Astrocyte of the cerebellum (primary cell): ENCODE measurements around the gene RBMS1.

Experiments
- DNase-seq: peaks from one replicate; pipeline ENCODE4 v3.0.0-alpha.2; 2011; ENCODE audit warnings: low read depth
- H3K4me3 ChIP-seq: 2 replicates; pipeline ENCODE4 v1.5.1; 2011; ENCODE audit warnings: mild to moderate bottlenecking, low read depth, low read length, moderate library complexity
- in situ Hi-C: cut with HindIII; loops from 2 replicates; pipeline ENCODE4 v1.10.0; 2017; ENCODE audit warnings: low sequenced_read_pairs
- TF ChIP-seq, protein P1 (sequence below): IDR thresholded peaks from 2 replicates; pipeline ENCODE4 v1.5.1; 2012; ENCODE audit warnings: low read length, low read depth, moderate library complexity, mild to moderate bottlenecking; ENCODE audit errors: missing control alignments

RBMS1 gene

DNA sequence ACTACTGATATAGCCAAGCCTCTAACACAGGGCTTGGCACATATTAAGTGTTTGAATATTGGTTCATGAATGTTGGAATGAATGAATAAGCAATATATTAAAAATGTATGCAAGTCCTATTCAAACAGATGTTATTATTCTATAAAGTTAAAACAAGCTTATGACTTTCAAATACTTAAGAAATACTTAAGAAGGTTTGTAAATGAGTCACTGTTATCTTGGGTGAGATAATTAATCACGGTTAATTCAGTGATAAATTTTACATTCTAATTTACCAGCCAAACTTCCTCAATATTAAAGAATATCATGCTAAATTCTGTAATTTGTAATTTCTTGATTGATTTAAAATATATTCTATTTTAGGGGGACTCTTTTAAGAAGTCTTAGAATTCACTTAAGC, 74.8 kb downstream of the RBMS1 start:
- in situ Hi-C loops: no loop called here
- TF ChIP-seq, protein P1, sequence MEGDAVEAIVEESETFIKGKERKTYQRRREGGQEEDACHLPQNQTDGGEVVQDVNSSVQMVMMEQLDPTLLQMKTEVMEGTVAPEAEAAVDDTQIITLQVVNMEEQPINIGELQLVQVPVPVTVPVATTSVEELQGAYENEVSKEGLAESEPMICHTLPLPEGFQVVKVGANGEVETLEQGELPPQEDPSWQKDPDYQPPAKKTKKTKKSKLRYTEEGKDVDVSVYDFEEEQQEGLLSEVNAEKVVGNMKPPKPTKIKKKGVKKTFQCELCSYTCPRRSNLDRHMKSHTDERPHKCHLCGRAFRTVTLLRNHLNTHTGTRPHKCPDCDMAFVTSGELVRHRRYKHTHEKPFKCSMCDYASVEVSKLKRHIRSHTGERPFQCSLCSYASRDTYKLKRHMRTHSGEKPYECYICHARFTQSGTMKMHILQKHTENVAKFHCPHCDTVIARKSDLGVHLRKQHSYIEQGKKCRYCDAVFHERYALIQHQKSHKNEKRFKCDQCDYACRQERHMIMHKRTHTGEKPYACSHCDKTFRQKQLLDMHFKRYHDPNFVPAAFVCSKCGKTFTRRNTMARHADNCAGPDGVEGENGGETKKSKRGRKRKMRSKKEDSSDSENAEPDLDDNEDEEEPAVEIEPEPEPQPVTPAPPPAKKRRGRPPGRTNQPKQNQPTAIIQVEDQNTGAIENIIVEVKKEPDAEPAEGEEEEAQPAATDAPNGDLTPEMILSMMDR: no peak
- DNase-seq: no peak

GRCh38 chr2:160418398-160418765, 75.2 kb downstream of the RBMS1 start:
- TF ChIP-seq, protein P1: no peak
- in situ Hi-C loops: no loop called here
- DNase-seq: no peak
- H3K4me3 ChIP-seq: no peak overlapping the region

More for the DNA sequence above, 74.8 kb downstream of the RBMS1 start:
- H3K4me3 ChIP-seq: no peak overlapping the region

- TF ChIP-seq, protein P1: no peak
- no peak overlapping the region for H3K4me3 ChIP-seq
- no peak for DNase-seq
- in situ Hi-C loops: no loop called here
These were observed 75.7 kb downstream of the RBMS1 start for GRCh38 chr2:160417745-160418397.

GRCh38 chr2:160415991-160416390, 77.6 kb downstream of the RBMS1 start:
- TF ChIP-seq, protein P1: no peak
- in situ Hi-C loops: no loop called here
- DNase-seq: no peak
- H3K4me3 ChIP-seq: no peak overlapping the region

DNA sequence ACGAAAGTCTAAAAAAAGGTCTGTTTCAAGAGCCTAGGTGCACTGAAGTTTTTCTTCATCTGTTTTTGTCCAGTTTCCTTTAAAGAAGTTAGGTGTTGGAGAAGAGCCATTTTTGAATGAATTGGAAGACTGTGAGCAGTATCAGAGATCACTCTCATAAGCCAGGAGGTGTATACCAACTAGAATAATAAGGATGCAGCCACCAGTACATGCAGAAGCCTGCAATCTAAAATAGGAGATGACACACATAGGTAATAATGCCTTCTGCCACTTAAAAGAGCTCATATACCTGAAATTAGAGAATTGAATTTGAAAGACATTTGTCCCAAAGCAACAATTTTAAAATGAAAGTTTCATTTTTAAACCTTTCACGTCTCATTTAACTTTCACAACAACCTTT, 81.7 kb downstream of the RBMS1 start:
- in situ Hi-C loops: no loop called here
- TF ChIP-seq, protein P1: no peak
- H3K4me3 ChIP-seq: no peak overlapping the region
- no peak for DNase-seq

DNA sequence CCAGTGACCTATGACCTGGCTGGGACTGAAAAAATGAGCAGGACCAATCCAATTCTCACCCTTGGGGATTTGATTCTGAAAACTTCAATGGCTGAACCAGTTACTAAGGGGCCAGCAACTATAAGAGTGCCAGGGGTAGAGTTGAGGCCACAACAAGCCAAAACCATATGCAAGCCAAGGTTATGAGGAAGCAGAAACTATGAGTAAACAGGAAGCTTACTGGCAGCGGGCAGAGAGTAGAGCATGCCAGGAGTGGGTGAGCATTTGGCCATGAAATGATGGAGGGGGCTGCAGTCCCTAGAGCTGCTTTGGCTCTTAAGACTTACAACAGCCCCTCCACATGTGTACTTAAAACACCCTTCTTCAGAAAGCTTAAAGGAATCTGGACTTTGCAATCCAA, 82.4 kb downstream of the RBMS1 start:
- TF ChIP-seq, protein P1: no peak
- in situ Hi-C loops: no loop called here
- H3K4me3 ChIP-seq: no peak overlapping the region
- no peak for DNase-seq
